DMS 273 (cell line): Measurements from ENCODE around the gene PLPPR5.

Experiments used
- DNase-seq: peaks from one replicate; lab custom pipeline; 2025; ENCODE audit not compliant: unreplicated experiment; lab: John Stamatoyannopoulos, UW

PLPPR5 gene

GRCh38 chr1:98969798-98970490 is 34.7 kb downstream of the PLPPR5 start:
- no peak for DNase-seq

GRCh38 chr1:98967122-98967521 is 37.5 kb downstream of the PLPPR5 start:
- no peak for DNase-seq

GRCh38 chr1:98965394-98965793 is 39.3 kb downstream of the PLPPR5 start:
- no peak for DNase-seq

GRCh38 chr1:98964198-98964597 is 40.5 kb downstream of the PLPPR5 start:
- DNase-seq = peak; percentile 8

GRCh38 chr1:98963064-98963758 is 41.5 kb downstream of the PLPPR5 start:
- DNase-seq = no peak

GRCh38 chr1:98962156-98962555 is 42.5 kb downstream of the PLPPR5 start:
- no peak for DNase-seq

- DNase-seq = no peak
These were observed 55.0 kb downstream of the PLPPR5 start for GRCh38 chr1:98949621-98950020.

- no peak for DNase-seq
These were observed 55.5 kb downstream of the PLPPR5 start for GRCh38 chr1:98949166-98949565.

- no peak for DNase-seq
These were observed 57.6 kb downstream of the PLPPR5 start for GRCh38 chr1:98947071-98947470.

- peak; percentile 32 for DNase-seq
These were observed 64.0 kb downstream of the PLPPR5 start for GRCh38 chr1:98940722-98941079.

- DNase-seq = no peak
These were observed 64.5 kb downstream of the PLPPR5 start for GRCh38 chr1:98940069-98940721.

- DNase-seq = peak; percentile 8
These were observed 65.2 kb downstream of the PLPPR5 start for GRCh38 chr1:98939471-98939870.

- no peak for DNase-seq
These were observed 67.3 kb downstream of the PLPPR5 start for GRCh38 chr1:98937347-98937746.

GRCh38 chr1:98932184-98932583 is 72.5 kb downstream of the PLPPR5 start:
- no peak for DNase-seq

GRCh38 chr1:98931128-98931835 is 73.4 kb downstream of the PLPPR5 start:
- no peak for DNase-seq

GRCh38 chr1:98929437-98929836 is 75.2 kb downstream of the PLPPR5 start:
- no peak for DNase-seq

- DNase-seq = no peak
These were observed 78.1 kb downstream of the PLPPR5 start for GRCh38 chr1:98926597-98926996.

- no peak for DNase-seq
These were observed 79.7 kb downstream of the PLPPR5 start for GRCh38 chr1:98924977-98925376.

- DNase-seq = no peak
These were observed 81.0 kb downstream of the PLPPR5 start for GRCh38 chr1:98923667-98924066.

GRCh38 chr1:98921817-98922216 is 82.8 kb downstream of the PLPPR5 start:
- DNase-seq = no peak

- no peak for DNase-seq
These were observed 84.1 kb downstream of the PLPPR5 start for GRCh38 chr1:98920441-98921110.
